ENCODE measurements around the gene KRT38.

- TF ChIP-seq CTCF (IDR thresholded peaks at IDR 0.05) (no peak), POLR2A (IDR thresholded peaks at IDR 0.05) (no peak)
Measured at GRCh38 chr17:41420134-41420533, 20.6 kb downstream of the KRT38 start.

All from testis (tissue), 2 donors.